Measurements from ENCODE around the gene PITX1.

The PITX1 gene

GRCh38 chr5:135027697-135028615 is 6.1 kb downstream of the PITX1 start:
- DNase-seq = no peak

- DNase-seq = no peak
Observed at GRCh38 chr5:135027266-135027696, 6.7 kb downstream of the PITX1 start.

GRCh38 chr5:135026645-135027265 is 7.3 kb downstream of the PITX1 start:
- DNase-seq = no peak

GRCh38 chr5:135025730-135026644 is 8.0 kb downstream of the PITX1 start:
- no peak for DNase-seq

- DNase-seq = no peak
Observed at GRCh38 chr5:135024956-135025729, 8.9 kb downstream of the PITX1 start.

GRCh38 chr5:135020111-135020895 is 13.7 kb downstream of the PITX1 start:
- DNase-seq = no peak

GRCh38 chr5:135019314-135019713 is 14.7 kb downstream of the PITX1 start:
- DNase-seq = no peak

- DNase-seq = no peak
Observed at GRCh38 chr5:135018457-135018856, 15.6 kb downstream of the PITX1 start.

GRCh38 chr5:135016861-135017290 is 17.2 kb downstream of the PITX1 start:
- DNase-seq = no peak

GRCh38 chr5:135015942-135016341 is 18.1 kb downstream of the PITX1 start:
- no peak for DNase-seq

GRCh38 chr5:135013947-135014570 is 20.0 kb downstream of the PITX1 start:
- peak; percentile 52 for DNase-seq

- no peak for DNase-seq
Observed at GRCh38 chr5:135013445-135013844, 20.6 kb downstream of the PITX1 start.

GRCh38 chr5:135012951-135013391 is 21.1 kb downstream of the PITX1 start:
- DNase-seq = no peak

GRCh38 chr5:135012033-135012588 is 21.9 kb downstream of the PITX1 start:
- DNase-seq = no peak

- DNase-seq = no peak
Observed at GRCh38 chr5:135011355-135012032, 22.5 kb downstream of the PITX1 start.

GRCh38 chr5:135010502-135011354 is 23.3 kb downstream of the PITX1 start:
- no peak for DNase-seq

GRCh38 chr5:135009736-135010501 is 24.1 kb downstream of the PITX1 start:
- no peak for DNase-seq
